Vagina (tissue), 2 donors: Measurements from ENCODE around the gene TXLNA. TPM values are rescaled to one million over a fixed set of nuclear protein-coding genes. Genes with fewer than 3 reads are reported as not detected.

Experiments
- DNase-seq, 2 donors: peaks; one replicate each; pipeline ENCODE4 v3.0.0-alpha.2; 2017; ENCODE audit errors: extremely low spot score in 2 of 2
- H3K27ac ChIP-seq: fragments of 200-600 bp; sonication (generic); one replicate; pipeline ENCODE4 v1.5.1; 2019
- H3K27me3 ChIP-seq: fragments of 200-600 bp; sonication (generic); one replicate; pipeline ENCODE4 v1.5.1; 2019
- H3K36me3 ChIP-seq, 2 donors: fragments of 200-600 bp; sonication (generic); one replicate each; pipeline ENCODE4 v1.5.1; 2017 to 2019
- H3K4me1 ChIP-seq: fragments of 200-600 bp; sonication (generic); one replicate; pipeline ENCODE4 v1.5.1; 2019
- H3K4me3 ChIP-seq, 2 donors: fragments of 200-600 bp; sonication (generic); 1 replicate in 1 of 2; 2 replicates in 1 of 2; pipeline ENCODE4 v1.5.1; 2016 to 2019
- H3K9me3 ChIP-seq: fragments of 200-600 bp; sonication (generic); one replicate; pipeline ENCODE4 v1.5.1; 2019
- CTCF ChIP-seq, 3 experiments: fragments of 450-650 bp in 2 of 3; fragments of 200-600 bp in 1 of 3; sonication (generic) in 1 of 3; IDR thresholded peaks; one replicate each; pipeline ENCODE4 v1.5.1; 2017 to 2019; ENCODE audit warnings: antibody characterized with exemption in 3 of 3, mild to moderate bottlenecking in 2 of 3, moderate library complexity in 2 of 3
- POLR2A ChIP-seq, 2 donors: fragments of 450-650 bp; IDR thresholded peaks; one replicate each; pipeline ENCODE4 v1.6.1; 2017; ENCODE audit warnings: antibody characterized with exemption in 2 of 2, mild to moderate bottlenecking in 2 of 2, moderate library complexity in 2 of 2
- POLR2AphosphoS5 ChIP-seq, 2 donors: sonication (generic); formaldehyde crosslinking; IDR thresholded peaks; one replicate each; pipeline ENCODE4 v1.9.0; 2017; ENCODE audit warnings: antibody characterized with exemption in 2 of 2, mild to moderate bottlenecking in 2 of 2, low read depth in 1 of 2; ENCODE audit not compliant: insufficient read depth in 1 of 2
- intact Hi-C: fragments of 100-400 bp; cut with DNase I; formaldehyde crosslinking; loops from one replicate; pipeline ENCODE4 v1.15.1; 2023
- total RNA-seq: library from RNA; depleted of rRNA; stranded (reverse); fragments of >200 nt; gene quantifications from one replicate; pipeline ENCODE4 v1.2.3, GENCODE V29; 2016

The TXLNA gene
- total RNA-seq, 1 donor from 2014 or later = 45.7 TPM

DNA sequence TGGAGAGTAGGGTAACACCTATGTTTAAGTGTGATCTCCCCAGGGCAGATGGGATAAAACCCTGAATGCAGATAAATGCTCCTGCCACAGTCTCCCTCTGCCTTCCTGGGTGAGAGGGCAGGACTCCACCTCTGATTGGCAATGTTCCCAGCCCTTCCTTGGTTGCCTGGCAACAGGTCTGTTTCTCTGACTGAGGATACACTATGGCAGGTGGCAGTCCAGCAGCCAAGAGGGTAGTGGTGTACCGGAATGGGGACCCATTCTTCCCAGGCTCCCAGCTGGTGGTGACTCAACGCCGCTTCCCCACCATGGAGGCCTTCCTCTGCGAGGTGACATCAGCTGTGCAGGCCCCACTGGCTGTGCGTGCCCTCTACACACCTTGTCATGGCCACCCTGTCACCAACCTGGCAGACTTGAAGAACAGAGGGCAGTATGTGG is 29.4 kb downstream of the TXLNA start, which contains the start of gene DCDC2B:
TSS of gene DCDC2B (plus strand) at position 199 of the 438 bp plus-strand sequence. CDS start at position 204, 5 bp downstream.
- H3K9me3 ChIP-seq = no peaks in the 10 kb centered on the region
- H3K4me1 ChIP-seq = peaks cover 16% of the 10 kb centered on the region
- no peak within 1 kb of the TSS for H3K4me3 ChIP-seq
- H3K36me3 ChIP-seq = no peaks in the 10 kb centered on the region
- no peaks in the 10 kb centered on the region for H3K27me3 ChIP-seq
- DNase-seq = no peak
- intact Hi-C loops = no loop called here
- TF ChIP-seq POLR2A (IDR thresholded peaks at IDR 0.05) (no peak), POLR2AphosphoS5 (IDR thresholded peaks at IDR 0.05; ENCODE audit: insufficient read depth in 1 of 2, low read depth in 1 of 2) (peak in 1 of 2 donors; percentile 29), CTCF (IDR thresholded peaks at IDR 0.05) (no peak)
- no peak within 1 kb of the TSS for H3K27ac ChIP-seq

GRCh38 chr1:32215629-32216480 is 36.4 kb downstream of the TXLNA start:
- TF ChIP-seq CTCF (IDR thresholded peaks at IDR 0.05) (peak in 2 of 3 experiments; percentile 24 to 37), POLR2AphosphoS5 (IDR thresholded peaks at IDR 0.05; ENCODE audit: insufficient read depth in 1 of 2, low read depth in 1 of 2) (peak in 1 of 2 donors; percentile 25), POLR2A (IDR thresholded peaks at IDR 0.05) (no peak)
- intact Hi-C loops = no loop called here
- no peak for DNase-seq

DNA sequence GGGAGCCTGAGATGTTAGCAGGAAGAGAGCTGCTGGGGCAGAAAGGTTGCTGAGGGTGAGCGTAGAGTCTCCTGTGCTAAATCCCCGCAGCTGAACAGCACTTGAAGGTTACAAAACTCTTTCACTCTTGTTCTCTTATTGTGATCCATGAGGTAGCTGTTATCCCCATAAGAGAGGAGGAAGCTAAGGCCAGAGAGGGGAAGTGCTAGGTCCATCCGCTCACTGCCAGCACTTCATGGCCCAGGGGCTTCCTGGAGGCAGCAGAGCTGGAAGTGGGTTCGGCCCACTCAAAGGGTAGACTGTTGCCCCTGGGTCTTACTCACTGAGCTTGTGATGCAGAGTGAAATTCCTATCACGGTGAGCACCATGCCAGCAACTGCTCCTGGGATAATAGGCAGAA is 37.1 kb downstream of the TXLNA start:
- H3K27ac ChIP-seq = no peak overlapping the region
- H3K4me1 ChIP-seq = peaks cover 12% of the 10 kb centered on the region
- intact Hi-C loops = no loop called here
- no peak for DNase-seq
- no peak overlapping the region for H3K4me3 ChIP-seq
- no peaks in the 10 kb centered on the region for H3K9me3 ChIP-seq
- TF ChIP-seq POLR2A (IDR thresholded peaks at IDR 0.05) (no peak), POLR2AphosphoS5 (IDR thresholded peaks at IDR 0.05; ENCODE audit: insufficient read depth in 1 of 2, low read depth in 1 of 2) (no peak), CTCF (IDR thresholded peaks at IDR 0.05) (no peak)
- H3K36me3 ChIP-seq = peaks cover 0 to 22% of the 10 kb centered on the region in 2 donors
- H3K27me3 ChIP-seq = no peaks in the 10 kb centered on the region

More at GRCh38 chr1:32215629-32216480, 36.4 kb downstream of the TXLNA start:
- H3K4me1 ChIP-seq = peaks cover 5% of the 10 kb centered on the region
- peaks cover 0 to 22% of the 10 kb centered on the region in 2 donors for H3K36me3 ChIP-seq
- no peak overlapping the region for H3K27ac ChIP-seq
- H3K4me3 ChIP-seq = no peak overlapping the region
- no peaks in the 10 kb centered on the region for H3K9me3 ChIP-seq
- H3K27me3 ChIP-seq = no peaks in the 10 kb centered on the region

- no peak overlapping the region for H3K27ac ChIP-seq
- H3K4me3 ChIP-seq = no peak overlapping the region
- intact Hi-C loops = no loop called here
- no peak for DNase-seq
- H3K27me3 ChIP-seq = no peaks in the 10 kb centered on the region
- no peaks in the 10 kb centered on the region for H3K9me3 ChIP-seq
- peaks cover 0 to 23% of the 10 kb centered on the region in 2 donors for H3K36me3 ChIP-seq
- TF ChIP-seq POLR2A (IDR thresholded peaks at IDR 0.05) (no peak), CTCF (IDR thresholded peaks at IDR 0.05) (no peak), POLR2AphosphoS5 (IDR thresholded peaks at IDR 0.05; ENCODE audit: insufficient read depth in 1 of 2, low read depth in 1 of 2) (no peak)
- H3K4me1 ChIP-seq = peaks cover 27% of the 10 kb centered on the region
Measured at GRCh38 chr1:32219022-32219421, 39.5 kb downstream of the TXLNA start.
